Calu3 (cell line): ENCODE results near the gene TKFC. TPM values are rescaled to one million over a fixed set of nuclear protein-coding genes. Genes with fewer than 3 reads are reported as not detected.

Experiments used
- BruUV-seq: library from RNA; stranded (reverse); fragments of 400-500 nt; replicated peaks from 2 replicates; lab custom pipeline; 2021; lab: Mats Ljungman, UMichigan
- CTCF ChIA-PET: fragments of 300-600 bp; sonication (Branson Sonifier 250); formaldehyde crosslinking; loops from one replicate; lab custom pipeline; 2022; ENCODE audit warnings: antibody characterized with exemption; lab: Charles Lee
- DNase-seq: peaks from one replicate; pipeline ENCODE4 v3.0.0; 2022
- H3K27ac Mint-ChIP-seq: one replicate; pipeline ENCODE4 v1.8.0; 2022; ENCODE audit warnings: mixed read lengths; ENCODE audit not compliant: unreplicated experiment
- H3K27me3 Mint-ChIP-seq: one replicate; pipeline ENCODE4 v1.8.0; 2022; ENCODE audit warnings: mixed read lengths; ENCODE audit not compliant: unreplicated experiment
- H3K36me3 Mint-ChIP-seq: one replicate; pipeline ENCODE4 v1.8.0; 2022; ENCODE audit warnings: mild to moderate bottlenecking, moderate library complexity, mixed read lengths; ENCODE audit not compliant: insufficient read depth, unreplicated experiment
- H3K4me1 Mint-ChIP-seq: one replicate; pipeline ENCODE4 v1.8.0; 2022; ENCODE audit warnings: mild to moderate bottlenecking, low read depth, mixed read lengths; ENCODE audit not compliant: unreplicated experiment
- H3K4me3 Mint-ChIP-seq: one replicate; pipeline ENCODE4 v1.8.0; 2022; ENCODE audit warnings: mild to moderate bottlenecking, low read depth, moderate library complexity, mixed read lengths; ENCODE audit not compliant: unreplicated experiment
- H3K9me3 Mint-ChIP-seq: one replicate; pipeline ENCODE4 v1.8.0; 2022; ENCODE audit warnings: low read depth, mixed read lengths; ENCODE audit not compliant: unreplicated experiment
- intact Hi-C: fragments of 100-400 bp; cut with micrococcal nuclease; formaldehyde crosslinking; loops from one replicate; pipeline ENCODE4 v1.10.0; 2022; ENCODE audit not compliant: unreplicated experiment
- total RNA-seq: library from RNA; stranded (reverse); gene quantifications from 2 replicates; pipeline ENCODE4 v1.2.3, GENCODE V29; 2022
- TF ChIP-seq, protein P1 (sequence below): fragments of 200-600 bp; IDR thresholded peaks from one replicate; pipeline ENCODE4 v1.8.0; 2022; ENCODE audit warnings: antibody characterized with exemption; ENCODE audit not compliant: unreplicated experiment

Gene TKFC
- total RNA-seq, 1 experiment from 2014 or later: 61.1 TPM

DNA sequence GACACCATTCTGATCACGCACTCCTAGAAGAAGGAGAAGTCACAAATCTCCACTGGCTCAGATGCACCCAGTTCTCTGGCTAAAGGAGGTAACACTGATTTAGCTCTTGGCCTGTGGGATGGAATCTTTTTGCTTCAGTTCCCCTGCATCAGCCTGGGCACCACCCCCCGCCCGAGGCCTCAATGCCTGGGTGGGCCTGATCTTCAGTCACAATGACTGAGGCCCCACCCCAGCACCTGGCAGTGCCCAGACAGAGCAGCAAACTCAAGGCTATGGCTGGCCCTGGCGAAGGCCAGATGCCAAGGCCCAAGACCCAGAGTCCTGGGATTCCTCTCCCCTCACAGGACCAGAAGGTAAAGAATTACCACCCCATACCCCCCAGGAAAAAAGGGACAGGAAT lies 23.7 kb downstream of the TKFC start:
- H3K36me3 Mint-ChIP-seq: peaks cover 16% of the 10 kb centered on the region
- no peak overlapping the region for H3K27ac Mint-ChIP-seq
- H3K27me3 Mint-ChIP-seq: no peaks in the 10 kb centered on the region
- BruUV-seq: no TSS peak
- TF ChIP-seq, protein P1, sequence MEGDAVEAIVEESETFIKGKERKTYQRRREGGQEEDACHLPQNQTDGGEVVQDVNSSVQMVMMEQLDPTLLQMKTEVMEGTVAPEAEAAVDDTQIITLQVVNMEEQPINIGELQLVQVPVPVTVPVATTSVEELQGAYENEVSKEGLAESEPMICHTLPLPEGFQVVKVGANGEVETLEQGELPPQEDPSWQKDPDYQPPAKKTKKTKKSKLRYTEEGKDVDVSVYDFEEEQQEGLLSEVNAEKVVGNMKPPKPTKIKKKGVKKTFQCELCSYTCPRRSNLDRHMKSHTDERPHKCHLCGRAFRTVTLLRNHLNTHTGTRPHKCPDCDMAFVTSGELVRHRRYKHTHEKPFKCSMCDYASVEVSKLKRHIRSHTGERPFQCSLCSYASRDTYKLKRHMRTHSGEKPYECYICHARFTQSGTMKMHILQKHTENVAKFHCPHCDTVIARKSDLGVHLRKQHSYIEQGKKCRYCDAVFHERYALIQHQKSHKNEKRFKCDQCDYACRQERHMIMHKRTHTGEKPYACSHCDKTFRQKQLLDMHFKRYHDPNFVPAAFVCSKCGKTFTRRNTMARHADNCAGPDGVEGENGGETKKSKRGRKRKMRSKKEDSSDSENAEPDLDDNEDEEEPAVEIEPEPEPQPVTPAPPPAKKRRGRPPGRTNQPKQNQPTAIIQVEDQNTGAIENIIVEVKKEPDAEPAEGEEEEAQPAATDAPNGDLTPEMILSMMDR: no peak
- no peaks in the 10 kb centered on the region for H3K9me3 Mint-ChIP-seq
- no peak overlapping the region for H3K4me3 Mint-ChIP-seq
- DNase-seq: no peak
- no peaks in the 10 kb centered on the region for H3K4me1 Mint-ChIP-seq
- CTCF ChIA-PET: no interaction called here
- intact Hi-C loops: no loop called here

GRCh38 chr11:61357233-61357893 lies 24.3 kb downstream of the TKFC start:
- Mint-ChIP-seq H3K27ac (no peak overlapping the region), H3K36me3 (peaks cover 22% of the 10 kb centered on the region), H3K4me3 (no peak overlapping the region), H3K27me3 (no peaks in the 10 kb centered on the region), H3K4me1 (no peaks in the 10 kb centered on the region), H3K9me3 (no peaks in the 10 kb centered on the region)
- DNase-seq: no peak
- TF ChIP-seq, protein P1: no peak
- no TSS peak for BruUV-seq
- intact Hi-C loops: no loop called here
- CTCF ChIA-PET: interaction anchor here (0.7 kb wide), 1 partner anchor 1172 kb away, joined by 3 read pairs; no protein-coding TSS in a partner anchor

DNA sequence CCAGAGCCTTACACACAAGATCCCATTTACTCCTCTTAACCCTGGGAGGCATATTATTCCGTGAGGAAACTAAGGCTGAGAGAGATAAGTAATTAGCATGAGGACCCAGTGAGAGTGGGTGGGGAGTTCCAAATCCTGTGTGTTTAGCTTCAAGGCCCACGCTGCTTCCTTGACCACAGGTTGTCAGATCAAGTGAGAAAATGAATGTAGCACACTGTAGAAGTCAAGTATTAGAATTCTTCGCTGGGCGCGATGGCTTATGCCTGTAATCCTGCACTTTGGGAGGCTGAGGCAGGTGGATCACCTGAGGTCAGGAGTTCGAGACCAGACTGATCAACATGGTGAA lies 24.8 kb downstream of the TKFC start:
- no peak overlapping the region for H3K27ac Mint-ChIP-seq
- peaks cover 27% of the 10 kb centered on the region for H3K36me3 Mint-ChIP-seq
- intact Hi-C loops: no loop called here
- BruUV-seq: no TSS peak
- no peak for DNase-seq
- H3K4me3 Mint-ChIP-seq: no peak overlapping the region
- H3K9me3 Mint-ChIP-seq: no peaks in the 10 kb centered on the region
- TF ChIP-seq, protein P1: no peak
- CTCF ChIA-PET: interaction anchor here (0.7 kb wide), 1 partner anchor 1172 kb away, joined by 3 read pairs; no protein-coding TSS in a partner anchor
- H3K4me1 Mint-ChIP-seq: no peaks in the 10 kb centered on the region
- H3K27me3 Mint-ChIP-seq: no peaks in the 10 kb centered on the region

DNA sequence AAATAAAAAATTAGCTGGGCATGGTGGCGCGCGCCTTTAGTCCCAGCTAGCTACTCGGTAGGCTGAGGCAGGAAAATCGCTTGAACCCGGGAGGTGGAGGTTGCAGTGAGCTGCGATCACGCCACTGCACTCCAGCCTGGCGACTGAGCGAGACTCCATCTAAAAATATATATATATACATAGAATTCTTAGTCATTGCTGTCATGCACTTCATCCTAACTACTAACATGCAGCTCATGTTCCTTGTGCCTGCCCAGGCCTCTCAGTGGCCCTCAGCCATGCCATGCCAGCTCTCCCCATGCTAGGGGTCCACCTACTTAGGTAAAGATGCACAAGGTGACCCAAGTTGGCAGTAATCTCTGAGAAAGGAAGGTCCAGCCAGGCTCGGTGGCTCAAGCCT lies 25.5 kb downstream of the TKFC start:
- CTCF ChIA-PET: interaction anchor here (0.6 kb wide), 1 partner anchor 1103 kb away, joined by 5 read pairs; no protein-coding TSS in a partner anchor

More for the DNA sequence above, 25.5 kb downstream of the TKFC start:
- peaks cover 32% of the 10 kb centered on the region for H3K36me3 Mint-ChIP-seq
- H3K27me3 Mint-ChIP-seq: no peaks in the 10 kb centered on the region
- no peak overlapping the region for H3K4me3 Mint-ChIP-seq
- no TSS peak for BruUV-seq
- DNase-seq: no peak
- no peaks in the 10 kb centered on the region for H3K9me3 Mint-ChIP-seq
- TF ChIP-seq, protein P1: no peak
- no peaks in the 10 kb centered on the region for H3K4me1 Mint-ChIP-seq
- no peak overlapping the region for H3K27ac Mint-ChIP-seq
- intact Hi-C loops: no loop called here
